OCI-LY1 (cell line): ENCODE data around the gene KCNMA1.

Experiments used
- H2AFZ ChIP-seq: fragments of 200-600 bp; sonication (generic), shearing (Covaris generic); 2 replicates; pipeline ENCODE4 v1.6.0; 2014; ENCODE audit warnings: antibody characterized with exemption, mild to moderate bottlenecking, low read length
- H3F3A ChIP-seq: fragments of 200-600 bp; sonication (generic), shearing (Covaris generic); 2 replicates; pipeline ENCODE4 v1.6.0; 2014; ENCODE audit warnings: mild to moderate bottlenecking, antibody characterized with exemption, low read length, moderate library complexity; ENCODE audit not compliant: insufficient read depth
- H3K27ac ChIP-seq: fragments of 200-600 bp; sonication (generic); 2 replicates; pipeline ENCODE4 v1.5.1; 2014; ENCODE audit warnings: low read length, mixed run types, mild to moderate bottlenecking, low read depth; ENCODE audit not compliant: poor library complexity, severe bottlenecking
- H3K27me3 ChIP-seq: fragments of 200-600 bp; sonication (generic); 2 replicates; pipeline ENCODE4 v1.6.0; 2014; ENCODE audit warnings: antibody characterized with exemption, mild to moderate bottlenecking, low read length, moderate library complexity; ENCODE audit not compliant: insufficient read depth
- H3K36me3 ChIP-seq: fragments of 200-600 bp; sonication (generic); 2 replicates; pipeline ENCODE4 v1.6.1; 2014; ENCODE audit warnings: mild to moderate bottlenecking, antibody characterized with exemption, low read length, moderate library complexity, mixed read lengths; ENCODE audit not compliant: insufficient read depth
- H3K4me1 ChIP-seq: fragments of 200-600 bp; sonication (generic); 2 replicates; pipeline ENCODE4 v1.5.1; 2014; ENCODE audit warnings: mild to moderate bottlenecking, low read length, moderate library complexity; ENCODE audit not compliant: insufficient read depth, severe bottlenecking
- H3K4me2 ChIP-seq: fragments of 200-600 bp; sonication (generic), shearing (Covaris generic); 2 replicates; pipeline ENCODE4 v1.6.1; 2014; ENCODE audit warnings: low read length
- H3K4me3 ChIP-seq: fragments of 200-600 bp; sonication (generic); 2 replicates; pipeline ENCODE4 v1.5.1; 2014; ENCODE audit warnings: low read length, low read depth, mild to moderate bottlenecking, mixed read lengths; ENCODE audit not compliant: poor library complexity, severe bottlenecking
- H3K79me2 ChIP-seq: fragments of 200-600 bp; shearing (Covaris generic); 2 replicates; pipeline ENCODE4 v1.6.1; 2016; ENCODE audit warnings: mixed run types, low read length, mixed read lengths; ENCODE audit not compliant: insufficient read depth
- H3K9ac ChIP-seq: fragments of 200-600 bp; sonication (generic), shearing (Covaris generic); 2 replicates; pipeline ENCODE4 v1.6.1; 2014; ENCODE audit warnings: mild to moderate bottlenecking, low read length, mixed read lengths
- H3K9me2 ChIP-seq: fragments of 200-600 bp; sonication (generic), shearing (Covaris generic); 2 replicates; pipeline ENCODE4 v1.6.1; 2014; ENCODE audit warnings: low read depth, mild to moderate bottlenecking, low read length, mixed read lengths
- H3K9me3 ChIP-seq: fragments of 200-600 bp; shearing (Covaris generic); 2 replicates; pipeline ENCODE4 v1.6.1; 2014; ENCODE audit warnings: low read length, mixed read lengths
- H4K20me1 ChIP-seq: fragments of 200-600 bp; sonication (generic), shearing (Covaris generic); 2 replicates; pipeline ENCODE4 v1.6.0; 2016; ENCODE audit warnings: mild to moderate bottlenecking, low read length; ENCODE audit not compliant: insufficient read depth
- EZH2 ChIP-seq: fragments of 200-600 bp; sonication (generic), shearing (Covaris generic); IDR thresholded peaks from 2 replicates; pipeline ENCODE4 v1.8.0; 2017; ENCODE audit warnings: borderline replicate concordance, mixed run types, mild to moderate bottlenecking, antibody characterized with exemption, low read length, moderate library complexity, mixed read lengths
- TF ChIP-seq, protein P1 (sequence below): fragments of 200-600 bp; sonication (generic), shearing (Covaris generic); IDR thresholded peaks from 2 replicates; pipeline ENCODE4 v1.5.1; 2017; ENCODE audit warnings: mild to moderate bottlenecking, antibody characterized with exemption, low read length, moderate library complexity, mixed read lengths

KCNMA1 gene

DNA sequence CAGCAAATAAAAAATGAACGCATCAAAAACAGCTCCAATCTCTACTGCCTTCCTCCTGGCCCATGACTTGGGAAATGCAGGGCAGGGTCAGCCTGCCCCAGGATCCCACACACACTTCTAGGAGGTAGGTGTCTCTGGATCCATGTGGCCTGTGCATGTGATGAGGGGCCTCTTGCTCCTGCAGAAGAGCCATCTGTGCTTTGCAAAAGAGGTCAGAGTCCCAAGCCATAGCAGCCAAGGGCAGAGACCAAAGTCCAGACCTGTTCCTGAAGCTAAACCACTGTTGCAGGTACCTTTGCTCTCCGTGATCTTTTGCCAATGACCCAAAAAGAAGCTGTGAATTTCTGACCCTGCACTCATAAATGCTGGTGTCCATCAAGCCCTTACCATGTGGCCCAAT, 57.1 kb downstream of the KCNMA1 start:
- H3K4me1 ChIP-seq = no peaks in the 10 kb centered on the region

DNA sequence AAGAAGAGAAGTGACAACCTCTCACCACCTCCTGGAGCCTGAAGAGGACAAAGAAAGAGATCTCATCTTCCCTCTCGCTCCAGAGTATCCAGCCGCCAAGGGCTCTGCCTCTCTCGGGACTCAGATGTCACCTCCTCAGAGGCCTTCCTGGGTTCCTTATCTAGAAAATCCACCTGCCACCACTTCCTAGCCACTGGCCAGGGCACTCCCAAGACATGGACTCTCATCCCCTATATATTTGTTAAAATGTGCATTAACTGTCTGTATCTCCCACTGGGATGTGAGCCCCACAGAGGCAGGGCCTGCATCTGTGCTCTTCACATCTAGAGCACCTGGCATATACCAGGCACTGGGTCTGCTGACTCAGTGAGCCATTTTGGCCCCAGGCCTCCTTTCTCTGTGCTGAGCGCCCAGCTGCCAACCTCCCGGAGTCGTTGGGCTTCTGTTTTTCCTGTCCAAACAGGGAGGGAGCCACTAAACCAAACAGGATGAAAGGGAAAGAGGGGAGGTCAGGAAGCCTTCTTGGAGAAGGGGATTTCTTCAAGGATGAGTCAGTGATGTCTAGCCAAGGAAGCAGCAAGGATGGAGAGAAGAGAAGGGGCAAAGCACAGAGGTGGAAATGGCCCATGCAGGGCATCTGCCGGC, 58.9 kb downstream of the KCNMA1 start:
- H3K27ac ChIP-seq = no peak overlapping the region
- no peak overlapping the region for H3K4me3 ChIP-seq
- no peaks in the 10 kb centered on the region for H3K9me3 ChIP-seq
- H3K9ac ChIP-seq = no peak overlapping the region
- H3K27me3 ChIP-seq = no peaks in the 10 kb centered on the region
- H2AFZ ChIP-seq = no peak overlapping the region
- no peaks in the 10 kb centered on the region for H3K36me3 ChIP-seq
- H3K9me2 ChIP-seq = no peaks in the 10 kb centered on the region
- H3K79me2 ChIP-seq = no peaks in the 10 kb centered on the region
- H3K4me1 ChIP-seq = no peaks in the 10 kb centered on the region
- no peaks in the 10 kb centered on the region for H3F3A ChIP-seq
- no peaks in the 10 kb centered on the region for H4K20me1 ChIP-seq
- H3K4me2 ChIP-seq = no peak overlapping the region
- no peak for TF ChIP-seq EZH2
- TF ChIP-seq, protein P1, sequence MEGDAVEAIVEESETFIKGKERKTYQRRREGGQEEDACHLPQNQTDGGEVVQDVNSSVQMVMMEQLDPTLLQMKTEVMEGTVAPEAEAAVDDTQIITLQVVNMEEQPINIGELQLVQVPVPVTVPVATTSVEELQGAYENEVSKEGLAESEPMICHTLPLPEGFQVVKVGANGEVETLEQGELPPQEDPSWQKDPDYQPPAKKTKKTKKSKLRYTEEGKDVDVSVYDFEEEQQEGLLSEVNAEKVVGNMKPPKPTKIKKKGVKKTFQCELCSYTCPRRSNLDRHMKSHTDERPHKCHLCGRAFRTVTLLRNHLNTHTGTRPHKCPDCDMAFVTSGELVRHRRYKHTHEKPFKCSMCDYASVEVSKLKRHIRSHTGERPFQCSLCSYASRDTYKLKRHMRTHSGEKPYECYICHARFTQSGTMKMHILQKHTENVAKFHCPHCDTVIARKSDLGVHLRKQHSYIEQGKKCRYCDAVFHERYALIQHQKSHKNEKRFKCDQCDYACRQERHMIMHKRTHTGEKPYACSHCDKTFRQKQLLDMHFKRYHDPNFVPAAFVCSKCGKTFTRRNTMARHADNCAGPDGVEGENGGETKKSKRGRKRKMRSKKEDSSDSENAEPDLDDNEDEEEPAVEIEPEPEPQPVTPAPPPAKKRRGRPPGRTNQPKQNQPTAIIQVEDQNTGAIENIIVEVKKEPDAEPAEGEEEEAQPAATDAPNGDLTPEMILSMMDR = no peak

More for the DNA sequence above, 57.1 kb downstream of the KCNMA1 start:
- Histone ChIP-seq H3K79me2 (no peaks in the 10 kb centered on the region), H3K9ac (no peak overlapping the region), H3K9me2 (no peaks in the 10 kb centered on the region), H3F3A (no peaks in the 10 kb centered on the region), H3K36me3 (no peaks in the 10 kb centered on the region), H3K27me3 (no peaks in the 10 kb centered on the region), H3K4me2 (no peak overlapping the region), H4K20me1 (no peaks in the 10 kb centered on the region), H3K27ac (no peak overlapping the region), H3K4me3 (no peak overlapping the region), H3K9me3 (no peaks in the 10 kb centered on the region), H2AFZ (no peak overlapping the region)
- TF ChIP-seq EZH2 = no peak
- TF ChIP-seq, protein P1 = no peak

DNA sequence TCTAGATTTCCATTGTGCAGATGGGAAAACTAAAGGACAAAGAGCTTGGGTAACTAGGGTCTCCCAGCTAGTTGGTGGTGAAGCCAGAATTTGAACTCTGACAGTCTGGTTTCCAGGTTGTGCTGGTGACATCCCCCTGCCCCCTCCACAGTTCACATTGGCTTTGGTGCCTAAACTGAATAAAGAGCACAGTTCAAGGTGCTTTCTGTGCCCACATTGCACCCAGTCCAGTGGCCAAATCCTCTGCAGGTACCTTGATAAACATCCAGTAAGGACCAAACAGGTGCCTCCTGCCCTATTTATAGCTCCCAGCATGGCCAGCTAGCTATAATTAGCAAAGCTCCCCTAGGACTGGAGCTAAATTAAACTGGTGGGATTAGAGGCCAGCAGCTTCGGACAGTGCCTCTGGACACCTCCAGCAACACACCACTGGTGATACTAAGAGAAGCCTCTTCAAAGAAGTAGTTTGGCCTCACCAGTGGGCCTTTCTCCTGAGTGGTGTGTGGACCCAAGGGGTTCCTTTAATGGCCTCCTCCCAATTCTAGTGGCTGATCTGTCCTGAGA, 59.9 kb downstream of the KCNMA1 start:
- TF ChIP-seq, protein P1 = no peak
- no peak for TF ChIP-seq EZH2
- Histone ChIP-seq H3K9me2 (no peaks in the 10 kb centered on the region), H3K27ac (no peak overlapping the region), H3K36me3 (no peaks in the 10 kb centered on the region), H3F3A (no peaks in the 10 kb centered on the region), H3K79me2 (no peaks in the 10 kb centered on the region), H2AFZ (no peak overlapping the region), H3K4me3 (no peak overlapping the region), H3K4me1 (no peaks in the 10 kb centered on the region), H3K9me3 (no peaks in the 10 kb centered on the region), H3K27me3 (no peaks in the 10 kb centered on the region), H4K20me1 (no peaks in the 10 kb centered on the region), H3K9ac (no peak overlapping the region), H3K4me2 (no peak overlapping the region)
